Activated CD8-positive, alpha-beta memory T cell treated with anti-CD3 and anti-CD28 coated beads for 24 hours (primary cell): Measurements from ENCODE around the gene TJP3.

Source experiments
- DNase-seq: peaks from one replicate; pipeline ENCODE4 v3.0.0-alpha.2; 2020

Gene TJP3

DNA sequence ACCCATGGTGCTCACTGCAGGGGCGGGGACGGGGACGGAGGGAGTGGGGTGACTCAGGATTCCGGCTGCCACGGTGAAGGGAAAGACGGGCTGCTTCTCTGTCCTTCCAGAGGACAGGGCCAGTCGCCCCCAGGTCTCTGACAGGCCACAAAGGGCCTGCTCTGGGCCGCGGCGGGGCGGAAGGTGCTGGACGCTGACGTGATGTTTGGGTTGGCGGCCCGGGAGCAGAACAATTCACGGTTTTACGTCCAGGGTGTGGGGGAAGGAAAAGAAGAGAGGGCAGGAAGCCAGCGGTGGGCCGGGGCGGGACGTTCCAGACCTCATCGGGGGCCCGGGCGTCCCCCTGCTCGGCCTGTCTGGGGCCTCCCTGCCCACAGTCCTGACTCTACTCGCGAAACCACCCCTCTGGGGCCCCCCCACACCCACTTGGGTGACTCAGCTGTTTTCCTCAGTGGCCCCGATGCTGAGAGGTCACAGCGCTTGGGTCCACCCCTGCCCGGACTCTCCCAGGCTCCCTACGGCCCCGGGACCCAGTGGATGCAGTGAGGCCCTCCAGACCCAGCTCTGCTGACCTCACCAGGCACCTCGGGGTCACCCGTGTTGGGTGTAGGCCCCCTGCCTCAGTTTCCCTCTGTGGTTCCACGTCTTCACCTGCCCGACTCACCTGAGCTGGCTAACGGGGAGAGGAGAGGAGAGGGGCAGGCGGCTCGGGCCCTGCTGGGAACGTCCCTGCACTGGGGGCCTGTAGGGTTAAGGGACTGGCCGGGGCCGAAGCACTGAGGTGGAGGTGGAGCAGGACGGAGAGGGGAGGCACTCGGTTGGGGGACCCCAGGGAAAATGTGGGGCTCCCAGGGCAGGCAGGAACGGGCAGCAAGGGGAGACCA, 37.1 kb upstream of the TJP3 start:
- DNase-seq, result peak; percentile 87

DNA sequence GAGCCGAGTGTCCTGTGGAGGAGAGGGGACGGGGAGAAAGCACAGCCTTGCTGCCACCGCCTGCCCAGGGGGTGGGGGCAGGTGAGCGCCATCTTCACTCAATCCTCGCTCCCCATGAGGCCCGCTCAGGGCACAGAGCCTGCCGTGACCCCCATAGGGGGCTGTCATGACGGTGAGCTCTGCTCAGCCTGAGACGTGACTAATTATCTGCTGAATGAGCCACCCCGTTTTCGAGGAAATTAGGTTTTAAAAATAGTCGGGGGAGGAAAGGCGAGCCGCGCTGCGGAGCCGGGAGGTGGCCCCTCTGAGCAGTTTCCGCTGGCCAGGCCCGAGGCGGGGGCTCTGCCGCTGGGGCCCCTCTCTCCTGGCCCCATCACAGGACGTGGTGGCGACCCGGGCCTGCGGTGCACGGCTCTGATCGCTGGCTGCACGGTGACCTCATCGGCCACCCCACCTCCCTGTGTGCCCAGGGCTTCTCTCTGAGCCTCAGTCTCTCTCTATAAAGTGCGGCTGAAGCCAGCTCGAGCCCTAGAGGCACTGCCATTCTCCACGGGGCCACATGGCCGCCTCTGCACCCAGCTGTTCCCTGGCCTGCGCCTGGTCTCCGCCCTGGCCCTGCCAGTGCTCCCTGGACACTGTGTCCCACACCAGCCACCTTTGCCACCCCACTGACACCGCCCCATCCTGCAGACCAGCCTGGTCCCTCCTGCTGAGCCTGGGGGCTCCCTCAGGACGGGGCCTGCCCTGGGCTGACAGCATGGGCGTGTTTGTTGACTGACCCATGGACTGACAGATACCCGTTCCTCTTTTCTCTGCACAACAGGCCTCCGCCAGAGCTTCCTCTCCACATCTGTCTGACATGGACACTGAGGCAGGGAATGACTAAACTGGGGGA, 36.3 kb upstream of the TJP3 start:
- peak; percentile 80 for DNase-seq

DNA sequence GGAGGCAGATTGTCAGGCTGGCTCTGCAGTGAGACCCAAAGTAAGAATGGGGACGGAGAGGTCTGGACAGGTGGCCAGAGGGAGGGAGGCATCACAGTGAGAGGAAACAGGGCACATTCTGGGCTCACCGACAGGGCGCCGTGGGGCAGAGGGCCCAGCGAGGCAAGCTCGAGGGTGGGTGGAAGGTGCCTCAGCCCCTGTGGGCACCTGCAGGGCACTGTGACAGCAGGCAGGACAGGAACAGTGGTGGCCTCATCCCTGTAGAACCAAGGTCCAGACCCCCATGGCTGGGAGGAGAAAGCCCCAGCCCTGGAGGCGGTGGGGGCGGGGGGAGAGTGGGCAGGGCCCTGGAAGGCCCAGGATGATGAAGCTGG, 35.6 kb upstream of the TJP3 start:
- DNase-seq, result no peak

DNA sequence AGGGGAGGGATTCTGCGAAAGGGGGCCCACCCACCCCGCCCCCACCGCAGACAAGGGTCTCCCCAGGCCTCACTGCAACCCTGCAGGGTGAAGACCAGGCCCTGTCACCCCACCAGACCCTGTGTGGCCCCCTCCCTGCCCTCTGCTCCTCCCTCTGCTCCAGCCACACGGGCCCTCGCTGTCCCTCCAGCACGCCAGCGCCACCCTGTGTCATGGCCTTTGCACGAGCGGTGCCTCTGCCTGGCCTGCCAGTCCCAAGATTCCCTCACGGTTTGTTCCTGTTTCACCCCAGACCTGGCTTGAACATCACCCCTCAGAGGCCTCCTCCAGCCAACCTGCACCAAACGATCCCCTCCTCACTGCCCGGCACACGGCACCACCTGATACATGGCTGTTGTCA, 35.2 kb upstream of the TJP3 start:
- DNase-seq, result no peak

DNA sequence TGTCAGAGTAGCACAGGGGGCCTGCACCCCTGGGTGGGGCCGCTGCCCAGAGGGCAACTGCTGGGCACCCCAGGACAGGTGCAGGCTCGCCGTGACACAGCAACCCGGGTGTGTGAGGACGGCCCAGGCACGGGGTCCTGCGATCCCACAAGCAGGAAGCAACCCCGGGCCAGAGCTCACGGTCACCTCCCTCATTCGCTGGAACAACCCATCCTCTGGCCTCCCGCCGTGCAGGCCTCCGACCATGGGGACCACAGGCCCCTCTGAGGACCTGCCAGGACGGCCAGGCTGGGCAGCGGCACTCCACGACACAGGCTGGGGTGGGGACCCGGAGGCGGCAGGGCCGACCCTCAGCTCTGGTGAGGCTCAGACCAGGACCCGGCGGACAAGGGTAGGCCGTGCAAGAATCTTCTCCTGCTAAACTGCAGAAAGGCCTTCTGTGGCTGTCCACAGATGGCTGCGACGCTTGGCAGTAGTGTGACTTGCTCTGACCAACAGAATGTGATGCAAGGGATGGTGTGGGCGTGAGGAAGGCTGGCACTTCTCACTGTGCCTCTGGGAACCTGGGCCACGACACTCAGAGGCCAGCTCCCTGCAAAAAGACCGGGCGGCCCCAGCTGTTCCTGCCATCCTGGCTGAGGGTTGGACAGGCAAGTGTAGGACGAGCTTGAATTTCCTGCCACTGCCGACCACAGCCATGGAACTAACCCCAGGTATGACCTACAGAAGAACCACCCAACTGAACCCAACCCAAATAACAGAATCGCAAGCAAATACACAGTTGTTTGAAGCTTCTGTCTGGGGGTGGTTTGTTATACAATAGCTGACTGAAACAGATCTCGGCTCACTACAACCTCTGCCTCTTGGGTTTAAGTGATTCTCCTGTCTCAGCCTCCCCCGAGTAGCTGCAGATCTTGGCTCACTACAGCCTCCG, 34.4 kb upstream of the TJP3 start:
- DNase-seq, result no peak

DNA sequence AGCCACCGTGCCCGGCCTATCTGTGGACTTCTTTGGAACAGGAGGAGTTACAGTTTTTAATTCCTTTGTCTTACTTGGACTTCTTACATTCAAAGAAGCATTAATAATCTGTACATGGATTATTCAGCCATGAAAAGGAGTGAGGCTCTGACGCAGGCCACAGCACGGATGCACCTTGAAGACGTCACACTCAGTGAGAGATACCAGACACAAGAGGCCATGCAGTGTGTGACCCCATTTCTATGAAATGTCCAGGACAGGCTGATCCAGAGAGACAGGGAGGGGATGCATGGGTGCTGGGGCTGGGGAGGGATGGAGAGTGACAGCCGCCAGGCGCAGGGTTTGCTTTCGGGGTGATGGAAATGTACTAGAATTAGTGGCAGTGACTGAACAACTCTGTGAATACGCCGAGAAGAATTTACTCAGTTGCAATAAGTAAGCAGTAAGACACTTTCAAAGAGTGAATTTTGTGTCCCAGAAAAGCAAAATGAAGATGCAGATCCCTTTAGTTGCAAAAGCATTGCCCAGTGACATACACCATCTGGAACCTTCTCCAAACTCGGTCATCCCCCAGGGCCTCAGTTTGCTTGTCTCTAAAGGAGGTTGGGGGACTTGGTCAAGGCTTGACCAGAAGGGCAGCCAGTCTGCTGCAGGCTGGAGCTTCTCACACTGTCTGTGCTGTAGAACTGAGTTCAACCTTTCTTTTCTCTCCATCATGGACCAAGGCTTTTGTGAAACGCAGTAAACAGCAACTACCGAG, 33.2 kb upstream of the TJP3 start:
- no peak for DNase-seq

DNA sequence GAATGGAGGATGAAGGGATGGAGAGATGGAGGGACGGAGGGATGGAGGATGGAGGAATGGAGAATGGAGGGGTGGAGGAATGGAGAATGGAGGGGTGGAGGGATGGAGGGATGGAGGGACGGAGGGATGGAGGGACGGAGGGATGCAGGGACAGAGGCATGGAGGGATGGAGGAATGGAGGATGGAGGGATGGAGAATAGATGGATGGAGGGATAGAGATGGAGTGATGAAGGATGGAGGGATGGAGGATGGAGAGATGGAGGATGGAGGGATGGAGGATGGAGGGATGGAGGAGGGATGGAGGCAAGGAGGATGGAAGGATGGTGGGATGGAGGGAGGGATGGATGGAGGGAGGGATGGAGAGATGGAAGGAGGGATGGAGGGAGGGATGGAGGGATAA, 30.0 kb upstream of the TJP3 start:
- no peak for DNase-seq

DNA sequence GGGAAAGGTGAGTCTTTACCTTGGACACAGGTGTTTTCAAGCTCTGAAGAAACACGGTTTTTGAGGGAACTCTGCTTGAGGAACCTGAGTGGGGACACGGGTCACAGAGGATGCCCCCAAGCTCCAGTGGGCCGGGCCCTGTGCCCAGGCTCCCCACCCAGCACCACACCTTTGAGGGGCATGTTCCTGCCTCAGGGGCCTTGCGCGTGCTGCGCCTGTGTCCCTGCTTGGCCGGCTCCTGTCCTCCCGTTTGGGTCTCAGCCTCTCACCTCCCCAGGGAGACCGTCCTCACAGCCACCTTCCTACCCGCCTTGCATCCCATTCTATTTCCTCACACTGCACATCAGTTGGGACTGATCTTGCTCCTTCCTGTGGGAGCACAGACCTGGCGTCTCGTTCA, 29.0 kb upstream of the TJP3 start:
- no peak for DNase-seq

DNA sequence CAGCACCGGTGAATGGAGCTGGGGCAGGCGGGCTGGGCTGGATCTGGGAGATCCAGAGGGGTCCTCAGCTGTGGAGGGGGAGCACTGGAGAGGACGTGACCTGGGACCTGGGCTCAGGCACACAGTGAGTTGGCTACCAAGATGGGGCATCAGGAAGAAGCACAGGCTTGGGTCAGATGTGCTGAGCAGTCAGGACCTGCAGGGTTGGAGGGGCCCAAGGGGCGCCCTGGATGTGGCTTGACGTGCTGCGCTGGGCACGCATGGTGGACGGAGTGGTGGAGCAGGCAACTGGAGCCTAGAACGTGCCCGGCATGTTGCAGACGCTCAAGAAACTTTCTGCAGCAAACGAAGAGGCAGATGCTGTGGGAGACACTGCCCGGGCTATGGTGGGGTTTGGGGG, 28.6 kb upstream of the TJP3 start:
- DNase-seq, result no peak

DNA sequence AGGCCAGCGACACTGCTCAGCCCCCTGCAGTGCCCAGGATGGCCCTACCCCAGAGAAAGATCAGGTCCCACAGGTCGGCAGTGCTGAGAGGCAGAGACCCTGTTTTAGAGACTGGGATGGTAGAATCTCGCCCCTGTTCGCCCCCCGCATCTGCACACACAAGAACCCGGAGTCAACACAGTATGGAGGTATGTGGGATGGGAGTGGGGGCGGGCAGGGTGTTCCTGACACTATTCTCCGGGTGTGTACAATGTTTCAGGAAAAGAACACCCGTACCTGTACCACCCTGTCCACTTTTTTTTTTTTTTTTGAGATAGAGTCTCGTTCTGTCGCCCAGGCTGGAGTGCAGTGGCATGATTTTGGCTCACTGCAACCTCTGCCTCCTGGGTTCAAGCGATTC, 27.2 kb upstream of the TJP3 start:
- no peak for DNase-seq

DNA sequence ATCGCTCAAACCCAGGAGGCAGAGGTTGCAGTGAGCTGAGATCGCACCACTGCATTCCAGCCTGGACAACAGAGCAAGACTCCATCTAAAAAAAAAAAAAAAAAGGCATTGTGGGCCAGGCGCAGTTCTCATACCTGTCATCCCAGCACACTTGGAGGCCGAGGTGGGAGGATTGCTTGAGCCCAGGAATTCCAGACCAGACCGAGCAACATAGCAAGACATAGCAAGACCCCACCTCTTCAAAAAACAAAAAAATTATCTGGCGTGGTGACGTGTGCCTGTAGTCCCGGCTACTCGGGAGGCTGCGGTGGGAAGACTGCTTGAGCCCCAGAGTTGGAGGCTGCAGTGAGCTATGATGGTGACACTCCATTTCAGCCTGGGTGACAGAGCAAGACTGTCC, 25.9 kb upstream of the TJP3 start:
- no peak for DNase-seq

DNA sequence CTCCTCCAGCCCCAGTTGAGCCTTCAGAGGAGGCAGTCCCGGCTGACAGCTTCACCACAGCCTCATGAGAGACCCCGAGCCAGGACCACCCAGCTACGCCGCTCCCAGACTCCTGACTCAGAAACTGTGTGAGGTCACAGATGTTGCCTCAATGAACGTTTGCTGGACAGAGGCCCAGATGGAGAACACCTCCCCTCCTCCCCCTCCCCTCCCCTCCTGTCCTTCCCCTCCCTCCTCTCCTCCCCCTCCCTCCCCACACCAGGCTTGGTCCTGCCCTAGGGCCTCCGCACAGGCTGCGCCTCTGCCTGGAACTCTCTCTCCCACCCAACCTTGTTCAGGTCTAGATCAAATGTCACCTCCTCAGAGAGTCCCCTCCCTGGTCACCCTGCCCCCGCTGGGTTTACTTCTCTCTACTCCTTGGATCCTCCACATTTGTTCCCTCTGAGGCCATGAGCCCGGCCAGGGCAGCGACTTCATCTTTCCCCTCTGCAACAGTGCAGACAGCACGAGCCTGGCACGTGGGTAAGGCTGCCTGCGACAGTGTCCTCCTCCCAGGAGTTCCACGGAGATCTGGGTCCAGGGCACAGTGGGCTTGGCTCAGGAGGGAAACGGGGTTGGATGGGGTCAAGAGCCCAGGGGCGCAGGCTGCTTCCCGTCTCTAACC, 25.3 kb upstream of the TJP3 start:
- no peak for DNase-seq

DNA sequence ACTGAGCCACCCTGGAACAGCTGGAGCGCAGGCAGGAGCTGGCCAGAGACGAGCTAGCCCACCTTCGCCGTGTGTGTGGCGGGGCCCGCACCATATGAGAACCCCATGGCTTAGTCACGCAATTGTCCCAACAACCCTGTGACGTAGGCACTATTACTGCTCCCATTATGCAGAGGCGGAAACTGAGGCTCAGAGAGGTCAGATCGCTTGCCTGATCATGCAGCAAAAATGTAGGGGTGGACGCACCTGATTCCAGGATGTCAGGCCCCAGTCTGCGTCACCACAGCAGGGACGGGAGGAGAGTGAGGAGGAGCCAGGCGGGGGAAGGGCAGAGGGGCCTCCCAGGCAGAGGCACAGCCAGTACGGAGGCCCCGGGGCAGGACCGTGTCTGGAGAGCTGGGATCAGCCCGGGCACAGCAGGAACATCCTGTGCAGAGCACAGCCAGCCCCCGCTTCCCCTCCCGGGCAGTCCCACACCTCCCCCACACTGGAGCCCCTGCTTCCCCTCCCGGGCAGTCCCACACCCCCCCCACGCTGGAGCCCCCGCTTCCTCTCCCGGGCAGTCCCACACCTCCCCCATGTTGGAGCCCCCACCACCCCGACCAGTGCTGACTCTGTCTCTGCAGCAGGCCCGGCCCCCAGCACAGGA, 24.7 kb upstream of the TJP3 start:
- DNase-seq, result no peak

DNA sequence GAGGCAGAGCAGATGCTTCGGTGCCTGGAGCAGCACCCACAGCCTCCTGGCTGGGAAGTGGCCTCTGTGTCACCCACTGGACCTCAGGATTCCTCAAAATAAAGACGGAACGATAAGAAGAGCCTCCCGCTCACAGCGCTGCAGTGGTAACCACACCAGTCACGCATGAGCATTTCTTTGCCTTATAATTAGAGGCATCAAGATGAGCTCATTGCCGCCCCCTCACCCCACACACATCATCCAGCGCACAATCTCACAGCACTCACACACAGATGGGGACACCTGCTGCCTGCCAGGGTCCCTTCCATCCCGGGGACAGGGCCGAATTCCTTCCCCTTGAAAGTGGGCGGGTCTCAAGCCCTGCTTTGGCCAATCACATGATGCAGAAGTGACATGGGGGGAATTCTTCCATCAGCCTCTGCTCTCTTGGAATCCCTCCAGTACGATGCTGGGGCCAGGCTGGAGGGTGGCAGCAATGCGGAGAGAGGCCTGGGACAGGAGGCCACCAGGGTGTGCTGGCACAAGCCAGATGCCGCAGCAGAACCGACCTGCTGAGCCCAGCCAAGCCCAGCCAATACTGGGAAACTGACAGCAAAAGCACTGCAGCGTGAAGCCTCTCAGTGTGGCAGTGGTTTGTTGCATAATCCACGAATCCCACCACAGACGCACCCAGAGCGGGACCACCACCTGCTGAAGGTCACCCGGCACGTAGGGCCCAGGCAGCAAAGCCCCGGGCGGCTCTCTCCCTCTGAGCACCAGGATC, 23.9 kb upstream of the TJP3 start:
- DNase-seq, result no peak

DNA sequence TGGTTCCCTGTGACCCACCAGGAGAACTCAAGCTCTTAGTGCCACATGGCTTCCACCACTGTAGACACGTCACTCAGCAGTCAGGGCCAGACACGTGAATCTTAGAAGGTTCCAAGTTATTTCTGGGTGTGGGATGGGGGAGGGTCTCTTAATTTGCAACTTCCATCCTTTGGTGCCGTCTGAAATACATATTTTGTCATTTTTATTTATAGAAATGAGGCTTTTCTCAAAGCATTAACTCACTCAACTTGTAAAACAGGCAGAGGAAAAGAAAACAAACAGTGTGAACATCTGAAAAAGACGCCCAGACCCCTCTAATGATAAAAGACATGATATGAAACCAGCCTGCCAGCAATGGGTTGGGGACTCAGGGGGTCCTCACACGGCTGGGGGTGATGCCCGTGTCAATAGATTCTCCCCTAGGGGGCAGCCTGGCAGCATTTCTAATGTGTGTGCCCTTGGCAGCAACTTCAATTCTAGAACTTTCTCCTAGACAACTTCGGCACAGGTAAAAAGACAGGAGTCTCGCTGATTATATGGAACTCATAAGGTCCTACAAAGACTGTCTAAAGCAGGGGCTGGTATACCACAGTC, 23.3 kb upstream of the TJP3 start:
- no peak for DNase-seq

DNA sequence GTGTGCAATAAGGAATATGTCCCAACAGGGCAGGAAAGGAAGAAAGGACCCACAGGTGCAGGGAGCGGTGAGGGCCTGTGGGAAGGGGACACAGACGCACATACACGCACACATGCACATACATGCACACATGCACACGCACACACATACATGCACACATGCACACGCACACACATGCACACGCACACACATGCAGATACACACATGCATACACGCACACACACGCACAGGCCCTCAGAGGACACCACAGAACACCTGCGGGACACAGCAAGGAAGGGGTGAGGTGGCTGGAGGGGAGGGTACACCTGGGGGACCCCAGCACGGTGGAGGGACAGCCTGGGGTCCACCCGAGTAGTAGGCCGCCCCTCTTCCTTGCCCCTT, 20.8 kb upstream of the TJP3 start:
- DNase-seq, result no peak

DNA sequence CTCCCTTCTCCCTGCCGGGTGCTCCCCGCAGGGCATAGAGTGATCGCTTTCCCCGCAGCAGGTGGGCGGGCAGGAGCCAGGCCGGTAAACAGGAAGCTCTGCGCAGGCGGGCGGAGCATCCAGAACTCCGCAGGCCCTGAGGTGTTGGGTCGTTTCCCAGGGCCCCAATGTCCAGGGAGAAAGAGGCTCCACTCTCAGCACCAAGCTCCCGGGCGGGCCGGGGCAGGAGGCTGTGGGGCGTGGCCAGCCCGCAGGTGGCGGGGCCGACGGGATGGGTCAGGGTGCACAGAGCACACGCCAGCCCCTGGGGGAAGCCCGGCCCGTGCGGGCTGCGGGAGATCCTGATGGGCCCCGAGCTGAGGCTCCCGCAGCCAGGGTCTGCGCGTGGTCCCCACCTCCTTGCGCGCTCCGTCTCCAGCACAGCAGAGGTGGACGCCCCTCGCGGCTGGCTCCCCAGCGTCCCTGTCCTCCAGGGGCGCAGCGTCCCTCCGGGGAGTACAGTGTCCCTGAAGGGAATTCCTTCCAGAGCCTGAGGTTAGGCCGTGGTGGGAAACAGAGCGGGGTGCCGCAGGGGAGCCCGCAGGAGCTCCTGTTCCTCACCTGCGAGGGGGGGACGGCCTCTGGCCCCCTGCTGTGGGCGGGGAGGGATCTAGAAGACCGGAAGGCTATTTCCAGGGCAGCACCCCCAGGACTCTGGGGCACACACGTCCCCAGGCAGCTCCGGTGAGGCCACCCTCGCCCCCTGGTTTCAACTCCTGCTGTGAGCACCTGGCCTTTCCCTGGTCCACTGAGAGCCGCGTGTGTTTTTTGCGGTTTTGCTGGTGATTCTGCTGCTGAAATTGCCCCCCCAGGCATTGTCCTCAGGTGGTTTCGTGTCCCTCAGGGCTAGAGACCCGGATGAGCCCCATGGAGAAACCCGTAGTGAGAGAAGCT, 20.1 kb upstream of the TJP3 start:
- peak; percentile 72 for DNase-seq

DNA sequence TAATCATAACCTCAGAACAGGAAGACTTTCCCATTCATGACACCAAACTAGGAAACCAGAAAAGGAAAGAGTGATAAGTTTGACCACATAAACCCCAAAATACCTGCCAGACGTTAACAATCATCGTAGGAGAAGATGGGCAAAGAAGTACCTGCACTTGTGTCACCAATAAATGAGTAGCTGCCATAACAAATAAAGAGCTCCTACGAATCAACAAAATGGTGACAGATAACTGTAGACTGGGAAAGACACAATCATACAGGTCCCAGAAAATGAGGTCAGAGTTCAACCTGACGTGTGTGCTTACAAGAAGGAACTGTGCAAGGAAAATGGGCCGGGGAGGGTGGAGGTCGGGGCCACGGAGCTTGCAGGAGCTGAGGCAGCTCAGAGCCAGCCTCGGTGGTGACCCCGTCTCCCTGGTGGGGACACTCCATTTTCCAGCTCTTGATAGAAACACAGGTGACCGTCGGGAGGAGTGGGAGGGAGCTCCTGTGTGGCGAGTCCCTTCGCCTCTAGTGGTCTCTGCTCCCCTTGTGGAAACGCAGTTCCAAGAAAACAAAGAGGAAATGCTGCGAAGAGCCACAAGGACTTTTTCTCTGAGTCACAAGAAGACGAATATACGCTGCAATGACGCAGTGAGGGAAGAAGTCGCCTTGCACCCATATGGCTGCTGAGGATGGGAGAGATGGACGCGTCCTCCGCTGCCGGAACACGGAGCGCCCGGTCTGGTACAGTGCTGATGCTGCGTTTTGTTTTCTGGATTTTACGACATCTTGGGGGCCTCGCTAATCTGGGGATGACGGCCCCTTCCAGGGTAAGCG, 17.4 kb upstream of the TJP3 start:
- DNase-seq, result no peak
